AML-193 (cell line): Measurements from ENCODE around the gene MEIS2.

Experiments
- DNase-seq, 2 experiments: peaks; one replicate each; lab custom pipeline; 2025; lab: John Stamatoyannopoulos, UW

Gene MEIS2

DNA sequence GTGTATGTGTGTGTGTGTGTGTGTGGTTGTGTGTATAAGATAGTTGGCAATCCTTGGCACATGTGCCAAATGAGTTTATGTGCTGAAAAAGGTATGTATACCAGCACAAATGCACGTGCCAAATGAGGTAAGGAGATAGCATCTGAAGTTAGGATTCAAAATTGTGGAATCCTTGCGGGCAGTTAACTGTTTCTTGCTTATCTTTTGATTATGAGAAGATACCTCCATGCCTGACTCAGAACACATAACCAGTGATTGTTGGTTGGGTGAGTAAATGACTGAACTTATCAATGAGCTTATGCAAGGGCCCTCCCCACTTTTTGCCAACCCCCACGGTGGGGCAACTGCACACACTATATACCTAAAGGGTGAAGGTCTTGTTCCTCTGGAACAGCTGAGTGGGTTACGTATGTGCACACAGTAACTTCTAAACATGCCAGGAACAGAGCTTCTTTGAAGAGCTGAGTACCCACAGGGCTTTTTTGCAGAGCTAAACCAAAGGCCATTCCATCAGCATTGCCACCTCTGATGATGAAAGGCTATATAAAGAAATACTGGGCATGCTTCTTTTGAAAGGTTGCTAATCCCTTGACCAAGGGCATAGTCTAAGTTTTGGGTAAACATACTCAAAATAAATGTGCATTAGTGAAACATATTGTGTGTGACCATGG lies 60.1 kb downstream of the MEIS2 start:
- DNase-seq: no peak

DNA sequence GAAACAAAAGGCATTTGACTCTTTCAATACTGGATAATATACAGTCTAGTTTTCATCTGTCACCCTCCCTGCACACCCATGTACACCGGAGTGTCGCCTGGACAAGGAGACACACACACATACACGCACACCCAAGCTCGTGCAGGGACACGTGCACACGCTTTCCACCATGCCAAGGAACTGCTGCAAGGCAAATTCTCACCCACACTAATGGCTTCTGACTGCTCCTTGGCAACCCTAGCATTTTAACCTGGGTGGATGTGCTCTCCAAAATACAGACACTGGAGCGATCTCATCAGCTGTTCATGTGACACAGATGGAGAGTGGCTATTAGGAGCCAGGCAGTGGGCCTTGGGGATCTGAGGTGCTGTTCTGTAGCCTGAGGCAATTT lies 61.6 kb downstream of the MEIS2 start:
- no peak for DNase-seq

DNA sequence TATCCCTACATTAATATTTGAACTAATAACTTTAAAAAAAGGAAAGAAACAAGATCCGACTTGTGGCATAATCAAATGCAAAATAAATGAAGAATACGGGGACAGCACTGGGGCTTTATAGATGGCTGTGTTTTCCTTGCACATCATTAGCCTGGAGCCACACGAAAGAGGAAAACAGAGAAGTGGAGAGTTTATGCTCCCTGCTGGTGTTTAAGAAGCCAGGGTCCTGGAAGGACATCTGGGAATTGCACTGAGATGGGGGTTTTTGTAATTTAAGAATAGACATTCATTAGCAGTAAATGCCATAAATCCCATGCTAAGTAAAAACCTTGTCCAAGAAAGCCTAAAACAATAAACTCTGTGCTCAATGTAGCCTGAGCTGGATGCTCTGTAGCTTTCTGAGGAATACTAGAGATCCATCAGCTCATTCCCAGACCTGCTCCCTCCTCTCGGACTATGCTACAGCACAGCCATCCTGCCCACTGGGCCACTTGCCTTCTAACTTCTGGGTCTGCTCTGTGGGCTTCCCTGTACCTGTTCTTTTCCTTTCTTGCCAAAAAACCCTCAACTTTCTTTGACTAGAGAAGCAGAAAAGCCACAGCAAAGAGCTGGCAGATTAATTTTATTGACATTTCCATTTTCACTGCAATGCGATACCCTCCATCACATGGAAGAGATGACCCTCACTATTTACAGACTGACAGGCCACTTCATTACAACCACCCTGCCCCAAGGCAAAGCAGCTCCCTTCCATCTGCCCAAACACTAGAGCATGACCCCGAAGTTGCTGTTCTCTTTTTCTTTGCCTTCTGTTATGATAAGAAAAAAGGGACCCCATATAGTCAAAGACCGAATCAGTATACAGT lies 62.3 kb downstream of the MEIS2 start:
- DNase-seq: no peak

DNA sequence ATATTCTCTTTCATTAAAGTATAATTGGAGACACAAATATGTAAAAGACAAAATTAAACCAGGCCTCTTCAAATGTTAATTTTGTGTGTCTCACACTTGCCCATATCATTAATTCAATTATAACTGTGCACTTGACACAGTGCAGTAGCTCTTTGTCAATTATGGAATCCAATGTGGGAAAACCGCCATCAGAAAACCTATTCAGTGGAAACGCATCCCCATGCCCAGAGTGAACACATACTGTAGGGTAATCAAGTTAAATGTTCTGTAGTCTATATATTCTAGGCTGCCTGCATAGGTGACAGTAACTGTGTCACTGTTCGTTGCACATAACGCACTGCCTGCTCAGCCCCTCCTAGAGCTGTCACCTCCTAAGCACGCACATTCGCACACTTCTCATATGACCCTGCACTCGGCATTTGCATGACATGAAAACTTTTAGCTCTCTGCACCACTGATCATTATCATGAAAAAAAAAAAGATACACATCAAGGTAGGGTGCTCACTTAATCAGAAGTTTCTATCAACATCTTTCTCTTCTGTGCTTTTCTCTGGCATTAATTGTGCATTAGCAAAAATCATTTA lies 63.2 kb downstream of the MEIS2 start:
- no peak for DNase-seq

DNA sequence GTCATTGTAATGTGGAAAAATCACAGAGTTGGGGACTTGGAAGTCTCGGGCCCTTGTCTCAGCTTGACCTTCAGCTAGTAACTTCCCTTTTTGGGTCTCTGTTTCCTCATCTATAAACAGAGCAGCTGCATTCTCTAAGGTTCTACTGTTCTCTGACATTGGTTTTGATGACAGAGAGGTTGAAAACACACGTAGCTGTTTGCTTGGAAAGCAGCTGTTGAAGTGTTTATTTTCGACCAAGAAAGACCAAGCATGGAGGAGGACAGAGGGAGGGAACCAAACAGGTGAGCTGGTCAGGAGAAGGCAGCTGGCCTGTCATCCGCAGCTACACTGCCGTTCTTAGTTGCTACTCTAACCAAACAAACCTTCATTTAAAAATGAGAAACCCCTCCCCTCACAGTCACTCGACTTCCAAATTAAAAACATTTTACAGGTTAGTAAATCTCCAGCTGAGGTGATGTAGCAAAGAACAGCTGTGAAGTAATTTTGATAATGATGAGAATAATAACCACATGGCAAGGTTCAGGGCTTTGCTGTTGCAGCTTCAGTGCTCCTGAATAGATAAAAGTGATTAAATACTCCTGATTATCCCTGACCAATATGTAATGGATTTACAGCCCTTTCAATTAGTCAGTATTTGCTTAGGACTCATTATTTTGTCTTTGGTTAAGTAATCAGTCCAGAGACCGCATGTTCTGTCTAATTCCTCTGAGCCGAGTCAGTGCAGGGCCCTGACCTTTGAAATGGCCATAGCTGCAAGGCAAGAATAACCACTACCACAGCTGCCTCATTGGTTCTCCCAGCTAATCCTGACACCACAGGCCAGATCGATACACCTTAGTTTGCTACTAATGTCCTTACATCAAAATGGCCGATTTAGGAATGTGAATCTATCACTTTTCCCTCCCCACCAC lies 65.3 kb downstream of the MEIS2 start:
- no peak for DNase-seq

DNA sequence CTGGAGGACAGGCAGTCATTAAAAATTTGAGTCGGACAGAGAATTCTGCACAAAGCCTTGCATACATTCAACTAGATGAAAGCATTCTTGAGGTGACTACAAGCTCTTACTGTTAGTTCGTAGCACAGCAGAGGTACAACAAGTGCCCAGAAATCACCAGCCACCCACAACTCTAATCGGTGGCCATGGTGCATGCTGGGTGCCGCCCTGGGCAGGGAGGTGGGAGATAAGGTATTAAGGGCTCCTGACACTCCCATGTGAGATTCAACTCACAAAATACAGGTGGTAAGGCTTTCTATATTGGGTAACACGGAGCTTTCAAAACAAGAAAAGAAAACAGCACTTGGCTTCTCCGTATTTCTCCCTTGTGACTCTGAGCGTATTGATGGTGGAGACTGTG lies 66.0 kb downstream of the MEIS2 start:
- DNase-seq: no peak

DNA sequence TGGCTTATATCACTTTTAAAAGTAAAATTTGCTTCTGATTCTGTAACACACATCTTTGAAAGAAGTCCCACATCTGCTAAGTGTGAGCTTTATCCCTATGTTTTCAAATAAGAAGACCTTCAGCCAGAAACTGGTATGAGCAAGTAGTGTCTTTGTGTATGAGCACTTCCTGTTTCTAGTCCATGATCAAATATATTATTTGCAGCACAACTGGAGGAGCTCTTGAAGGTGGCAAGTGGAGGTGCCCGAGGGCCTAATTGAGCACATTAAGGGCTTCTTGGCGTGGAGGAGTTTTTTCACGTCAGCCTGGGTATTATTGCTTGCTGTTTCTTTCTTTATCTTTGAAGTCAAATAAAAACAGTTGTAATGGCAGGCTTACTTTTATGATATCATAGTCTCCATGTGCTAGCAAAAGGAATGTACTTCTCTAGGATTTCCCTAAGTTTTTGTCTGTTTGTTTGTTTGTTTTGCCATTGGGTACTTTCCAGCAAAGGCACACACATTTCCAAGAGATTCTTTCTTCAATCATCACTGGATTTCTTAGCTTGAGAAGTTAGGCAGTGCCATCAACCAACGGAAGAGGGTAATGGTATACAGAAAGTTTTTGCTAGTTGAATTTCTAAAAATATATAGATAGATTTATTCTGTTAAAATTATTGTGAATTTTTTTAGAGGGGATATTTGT lies 68.1 kb downstream of the MEIS2 start:
- no peak for DNase-seq

DNA sequence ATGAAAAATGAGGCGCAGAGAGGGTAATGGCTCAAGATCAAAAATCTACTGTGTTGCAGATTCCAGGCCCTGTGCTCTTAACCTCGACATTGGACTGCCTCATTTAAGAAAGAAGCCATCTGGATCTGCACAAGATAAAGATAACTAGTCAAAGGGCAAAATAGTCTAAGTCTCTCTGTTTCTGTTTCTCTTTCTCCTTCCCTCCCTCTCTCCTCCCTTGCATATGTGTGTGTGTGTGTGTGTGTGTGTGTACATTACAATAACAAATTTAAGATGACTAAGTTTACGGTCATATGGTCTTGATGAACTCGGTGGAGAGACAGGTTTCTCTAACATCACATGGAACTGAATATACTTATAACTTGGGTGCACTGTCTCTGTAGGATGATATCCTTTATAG lies 69.2 kb downstream of the MEIS2 start:
- DNase-seq: no peak

DNA sequence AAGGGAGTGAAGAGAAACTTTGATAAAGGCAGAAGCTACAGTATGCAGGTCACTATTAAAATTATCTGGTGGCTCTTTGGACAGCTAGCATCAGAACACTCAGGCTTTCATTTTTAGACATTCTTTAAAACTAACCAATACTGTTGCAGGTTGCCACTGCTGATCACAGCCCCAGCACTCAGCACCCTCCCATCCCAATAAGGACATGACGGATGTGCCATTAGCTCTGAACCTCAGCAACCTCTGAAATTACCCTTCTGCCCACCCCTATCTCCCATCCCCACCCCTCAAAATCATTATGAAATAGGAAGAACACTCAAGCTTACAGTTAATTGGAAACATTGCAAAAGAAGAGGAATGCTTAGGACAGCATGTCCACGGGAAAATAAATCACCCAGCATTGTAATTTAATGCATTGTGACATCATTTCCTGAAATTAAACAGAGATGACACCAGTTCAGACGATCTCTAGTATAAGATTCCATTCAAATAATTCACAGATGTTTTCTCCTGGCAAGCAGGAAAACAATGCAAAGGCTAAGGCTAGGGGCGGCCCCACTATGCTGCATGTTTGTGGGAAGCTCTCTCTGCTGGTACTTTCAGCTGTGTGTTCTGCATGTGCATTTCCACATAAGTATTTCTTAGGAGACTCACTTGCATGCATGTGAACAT lies 71.6 kb downstream of the MEIS2 start:
- no peak for DNase-seq

DNA sequence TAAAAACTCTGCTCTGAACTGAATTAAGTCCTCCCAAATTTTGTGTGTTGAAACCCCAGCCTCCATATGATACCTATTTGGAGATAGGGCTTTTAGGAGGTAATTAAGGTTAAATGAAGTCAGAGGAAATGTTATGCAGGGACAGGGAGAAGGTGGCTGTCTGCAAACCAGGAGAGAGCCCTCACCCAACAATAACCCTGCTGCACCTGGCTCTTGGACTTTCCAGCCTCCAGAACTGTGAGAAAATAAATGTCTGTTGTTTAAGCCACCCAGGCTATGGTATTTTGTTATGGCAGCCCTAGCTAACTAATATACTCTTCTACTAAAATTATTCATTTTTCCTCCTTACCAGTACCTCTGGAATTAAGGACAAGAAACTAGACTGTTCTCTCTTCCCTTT lies 79.5 kb downstream of the MEIS2 start:
- no peak for DNase-seq

DNA sequence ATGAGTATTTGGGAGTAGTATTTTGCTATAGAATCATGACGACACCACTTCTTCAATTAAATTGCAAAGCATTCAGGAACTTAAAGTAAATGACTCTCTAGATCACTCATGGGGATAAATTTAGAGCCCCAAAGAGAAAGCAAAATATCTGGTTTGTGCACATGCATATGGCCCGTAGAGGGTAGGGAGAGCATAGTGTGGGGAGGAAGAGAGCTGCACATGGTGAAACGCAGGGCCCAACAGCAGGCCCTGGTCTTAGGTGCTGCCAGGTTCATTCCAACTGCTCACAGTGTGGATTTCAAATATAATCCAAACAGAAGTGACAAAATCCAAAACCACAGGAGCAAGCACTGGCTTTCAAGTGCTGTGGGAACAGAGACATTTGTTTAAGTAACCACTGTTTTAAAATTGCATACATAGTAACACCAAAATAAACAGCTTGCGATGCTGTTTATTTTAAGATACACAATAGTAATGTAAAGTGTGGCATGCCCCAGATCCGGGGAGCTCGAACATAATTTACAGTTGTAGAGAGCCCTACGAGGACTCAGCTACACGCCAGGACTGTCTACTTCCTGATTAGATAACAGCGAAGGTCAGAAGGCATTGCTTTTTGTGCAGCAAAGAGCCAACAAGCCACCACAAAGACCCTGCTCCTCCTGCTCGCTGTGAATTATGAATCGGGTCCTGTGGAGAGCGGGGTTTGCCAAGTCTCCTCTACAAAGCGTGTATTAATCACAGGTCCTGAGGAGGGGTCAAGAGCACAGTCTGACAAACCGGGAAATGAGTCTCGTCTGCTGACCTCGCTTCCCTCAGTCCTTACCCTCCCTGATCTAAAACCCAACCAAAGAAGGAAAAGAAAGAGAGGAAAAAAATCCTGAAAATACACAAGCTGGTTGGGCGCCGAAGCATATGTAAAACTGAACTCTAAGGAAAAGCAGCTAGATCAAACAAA lies 80.6 kb downstream of the MEIS2 start:
- DNase-seq: no peak

DNA sequence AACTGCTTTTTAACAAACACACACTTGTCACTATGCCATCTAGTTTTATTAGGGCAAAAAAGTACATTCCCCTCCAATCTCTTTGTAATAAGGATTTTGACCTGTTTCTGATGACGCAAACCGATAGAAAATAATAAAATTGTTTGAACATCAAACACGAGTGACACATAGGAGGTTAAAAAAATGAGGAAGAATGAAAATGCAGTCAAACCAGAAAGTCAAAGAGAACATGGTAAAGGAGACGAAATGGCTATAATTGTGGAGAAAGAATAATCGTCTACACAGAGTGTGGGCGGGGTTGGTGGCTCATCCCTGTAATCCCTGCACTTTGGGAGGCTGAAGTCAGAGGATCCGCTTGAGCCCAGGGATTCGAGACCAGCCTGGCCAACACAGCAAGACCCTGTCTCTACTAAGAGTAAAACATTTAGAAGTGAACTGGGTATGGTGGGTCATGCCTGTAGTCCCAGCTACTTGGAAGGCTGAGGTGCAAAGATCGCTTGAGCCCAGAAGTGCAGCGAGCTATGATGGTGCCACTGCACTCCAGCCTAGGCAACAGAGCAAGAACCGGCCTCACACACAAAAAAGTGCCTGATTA lies 83.2 kb downstream of the MEIS2 start:
- no peak for DNase-seq

DNA sequence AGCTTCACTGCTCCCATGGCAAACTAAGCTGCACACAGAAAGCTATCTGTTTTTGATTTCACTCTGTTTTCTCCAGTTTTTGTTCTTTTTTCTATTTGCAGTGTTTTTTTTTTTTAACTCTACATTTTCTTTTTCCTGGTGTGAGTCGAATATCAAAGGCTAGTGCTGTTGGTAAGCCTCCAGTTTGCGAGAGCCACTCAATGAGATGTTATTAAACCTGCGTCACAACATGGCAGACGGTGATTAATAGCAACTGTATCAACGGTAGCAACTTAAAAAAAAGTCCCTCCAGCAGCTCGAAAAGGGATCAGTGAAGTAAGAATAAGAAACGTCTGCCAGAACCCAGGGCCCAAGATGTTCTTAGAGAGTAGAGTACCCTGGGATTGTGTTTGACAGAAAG lies 84.1 kb downstream of the MEIS2 start:
- DNase-seq: no peak

DNA sequence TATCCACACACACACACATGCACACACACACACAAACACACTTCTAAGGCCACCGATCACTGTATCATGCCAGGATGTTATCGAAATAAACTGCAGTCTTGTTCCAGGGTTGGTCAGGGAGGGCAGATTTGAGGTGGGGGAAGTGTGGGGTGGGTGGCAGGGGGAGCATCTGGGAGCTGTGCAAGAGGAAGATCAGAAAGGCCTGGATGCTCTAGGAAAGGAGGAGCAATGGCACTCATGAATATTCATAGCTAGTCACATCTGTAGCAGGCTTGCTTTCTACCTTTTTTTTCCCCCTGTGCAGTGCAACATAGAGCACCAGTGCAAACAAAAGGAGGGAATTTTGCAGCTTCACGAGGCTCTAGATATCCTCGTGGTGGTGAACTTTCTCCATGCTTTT lies 84.9 kb downstream of the MEIS2 start:
- DNase-seq: no peak

DNA sequence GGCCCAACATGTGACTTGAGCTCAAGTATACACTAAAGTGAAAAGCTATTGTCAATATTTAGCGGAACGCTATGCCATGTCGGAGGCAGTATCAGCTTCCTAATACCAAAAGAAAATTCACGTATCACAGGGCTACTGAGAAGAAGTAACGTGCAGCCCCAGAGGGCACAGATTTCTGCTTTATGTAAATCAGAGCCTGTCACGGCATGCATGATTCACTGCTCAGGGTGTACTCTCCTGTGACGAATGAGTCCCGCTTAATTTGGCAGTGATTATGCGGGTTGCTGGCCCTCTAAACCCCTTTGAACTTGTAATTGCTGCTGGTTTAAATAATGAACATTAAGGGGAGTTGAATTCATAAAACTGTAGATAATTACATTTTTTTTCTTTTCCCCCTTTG lies 85.3 kb downstream of the MEIS2 start:
- no peak for DNase-seq

DNA sequence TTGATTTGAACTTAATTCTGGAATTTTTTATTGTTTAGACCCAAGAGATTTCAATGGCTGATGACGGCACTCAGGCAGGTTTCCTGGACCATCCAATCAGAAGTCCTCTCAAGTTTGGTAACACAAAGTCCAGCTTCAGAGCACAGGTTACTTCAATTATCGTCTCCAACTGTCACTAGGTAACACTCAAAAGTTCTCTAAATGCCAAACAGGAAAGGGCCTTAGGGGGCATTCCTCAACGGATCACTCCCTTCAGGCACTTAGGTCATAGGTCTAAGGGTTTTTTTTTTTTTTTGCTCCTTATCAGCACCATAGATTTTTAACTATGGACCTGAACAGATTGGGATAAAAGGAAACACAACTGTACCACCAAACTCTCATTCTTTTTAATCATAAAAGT lies 85.8 kb downstream of the MEIS2 start:
- DNase-seq: no peak

DNA sequence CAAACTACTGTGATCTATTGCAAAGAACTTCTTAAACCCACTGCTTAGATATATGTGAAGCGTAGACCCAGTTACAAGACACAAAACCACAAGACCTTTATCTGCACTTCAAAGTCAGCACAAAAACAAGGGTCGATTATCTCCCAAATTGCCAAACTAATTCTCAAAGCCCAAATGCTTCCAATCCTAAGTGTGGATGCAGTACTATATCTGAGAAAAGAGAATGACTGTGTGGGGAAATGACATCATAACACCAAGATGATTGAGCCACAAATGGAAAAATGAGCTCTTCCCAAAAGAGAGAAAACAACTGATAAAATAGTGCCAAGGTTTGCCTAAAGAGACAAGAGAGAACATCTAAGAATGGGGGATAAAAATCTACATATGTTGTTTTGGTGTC lies 86.2 kb downstream of the MEIS2 start:
- DNase-seq: no peak

DNA sequence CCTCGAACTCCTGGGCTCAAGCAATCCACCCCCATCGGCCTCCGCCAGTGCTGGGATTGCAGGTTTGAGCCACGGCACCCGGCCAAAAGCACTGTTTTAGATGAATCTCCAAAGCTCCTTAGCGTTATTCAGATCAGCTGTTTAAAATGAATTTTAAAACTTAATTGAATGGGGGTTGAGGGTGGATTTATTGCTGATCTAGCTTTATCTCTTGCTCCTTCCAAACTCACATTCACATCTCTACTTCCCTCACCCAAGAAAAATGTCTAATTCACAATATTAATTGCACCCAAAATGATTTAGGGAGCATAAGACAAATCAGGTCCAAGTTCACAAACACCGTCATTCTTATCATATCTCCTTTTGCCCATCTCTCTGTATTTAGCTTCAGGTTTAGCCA lies 89.8 kb downstream of the MEIS2 start:
- no peak for DNase-seq

DNA sequence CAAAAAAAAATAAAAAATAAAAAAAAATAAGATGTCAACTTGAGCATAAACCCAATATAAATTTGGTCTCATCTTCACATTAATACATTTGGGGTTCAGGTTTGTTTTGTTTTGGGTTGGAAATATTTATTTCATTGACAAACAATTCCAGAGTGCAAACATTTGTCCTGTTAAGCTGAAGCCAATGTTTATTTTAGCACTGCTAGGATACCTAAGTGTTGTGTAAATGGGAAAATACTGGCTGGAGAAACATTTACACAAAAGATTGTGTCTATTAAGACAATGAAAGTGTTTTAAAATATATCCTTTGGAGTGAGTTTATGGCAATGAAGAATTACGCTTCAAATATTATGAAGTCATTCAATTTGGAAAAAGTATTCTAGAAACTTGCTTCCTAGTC lies 91.1 kb downstream of the MEIS2 start:
- no peak for DNase-seq

DNA sequence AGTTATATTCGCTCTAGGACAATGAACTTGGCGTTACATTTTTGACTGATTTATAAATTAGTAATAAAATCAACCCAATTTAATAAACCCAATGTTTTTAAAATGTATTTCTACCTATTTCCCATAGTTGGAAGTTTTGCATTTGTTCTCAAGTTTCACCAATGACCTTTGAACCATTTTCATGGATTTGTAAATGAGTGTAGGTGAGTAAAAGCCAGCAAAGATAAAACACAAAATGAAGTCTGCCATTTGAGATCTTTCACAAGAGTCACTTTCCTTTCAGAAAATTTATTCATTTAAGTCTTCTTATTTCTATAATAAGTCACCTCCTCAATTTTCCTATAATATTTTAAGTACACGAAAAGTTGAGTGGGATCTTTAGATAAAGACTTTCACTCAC lies 92.1 kb downstream of the MEIS2 start:
- DNase-seq: no peak
